Body of pancreas (tissue), 4 donors: ENCODE results near the gene COPG1. TPM values are rescaled to one million over a fixed set of nuclear protein-coding genes. Genes with fewer than 3 reads are reported as not detected.

Experiments used
- ATAC-seq: fragments of 150-250 bp; one replicate; pipeline ENCODE4 v1.9.1; 2016
- DNase-seq, 4 donors: peaks; one replicate each; pipeline ENCODE4 v3.0.0-alpha.2; 2019
- H3K27ac ChIP-seq, 4 donors: fragments of 200-600 bp; sonication (generic); 1 replicate in 3 of 4; 2 replicates in 1 of 4; pipeline versions ENCODE4 v1.5.1 to v1.6.1; 2016 to 2019; ENCODE audit warnings: mild to moderate bottlenecking in 1 of 4, mixed read lengths in 1 of 4, moderate library complexity in 1 of 4
- H3K27me3 ChIP-seq, 2 donors: fragments of 200-600 bp; sonication (generic); one replicate each; pipeline ENCODE4 v1.6.0; 2016; ENCODE audit warnings: mild to moderate bottlenecking in 1 of 2
- H3K36me3 ChIP-seq, 2 donors: fragments of 200-600 bp; sonication (generic); replicated peaks in 1 of 2; 2 replicates each; pipeline ENCODE4 v1.5.1; 2016; ENCODE audit warnings: low read depth in 2 of 2; ENCODE audit not compliant: insufficient read depth in 1 of 2
- H3K4me1 ChIP-seq: fragments of 200-600 bp; sonication (generic); one replicate; pipeline ENCODE4 v1.6.0; 2016
- H3K4me3 ChIP-seq, 2 donors: fragments of 200-600 bp; sonication (generic); 1 replicate in 1 of 2; 2 replicates in 1 of 2; pipeline ENCODE4 v1.5.1; 2016 to 2019
- H3K9me3 ChIP-seq, 3 donors: fragments of 200-600 bp; sonication (generic); 1 replicate in 2 of 3; 2 replicates in 1 of 3; pipeline ENCODE4 v1.5.1; 2016
- CTCF ChIP-seq, 7 experiments: fragments of 450-650 bp in 4 of 7; fragments of 200-600 bp in 3 of 7; sonication (generic) in 3 of 7; IDR thresholded peaks; one replicate each; pipeline ENCODE4 v1.5.1; 2016 to 2019; ENCODE audit warnings: antibody characterized with exemption in 7 of 7
- POLR2A ChIP-seq, 3 donors: fragments of 450-650 bp; IDR thresholded peaks; one replicate each; pipeline ENCODE4 v1.6.1; 2016; ENCODE audit warnings: antibody characterized with exemption in 3 of 3, mild to moderate bottlenecking in 2 of 3
- WGBS, 2 donors: methylation state at CpG; one replicate each; pipeline ENCODE4 v1.1.5; 2017; 5-methylcytosine and 5-hydroxymethylcytosine counted together
- intact Hi-C: fragments of 100-400 bp; cut with DNase I; formaldehyde crosslinking; loops from one replicate; pipeline ENCODE4 v1.15.1; 2023
- total RNA-seq, 2 donors: library from RNA; depleted of rRNA; stranded (reverse); fragments of >200 nt; gene quantifications; one replicate each; pipeline ENCODE4 v1.1.0, GENCODE V29; 2016

COPG1 gene
- total RNA-seq, 2 donors from 2014 or later, result 62.6 to 75.0 TPM

- Histone ChIP-seq H3K4me3 (no peak overlapping the region), H3K36me3 (no peaks in the 10 kb centered on the region), H3K9me3 (no peaks in the 10 kb centered on the region), H3K27ac (peak overlapping the region in 3 of 4 donors; percentile 13 to 86 (median 85)), H3K4me1 (peaks cover 28% of the 10 kb centered on the region), H3K27me3 (no peaks in the 10 kb centered on the region)
- DNase-seq, result peak in 1 of 4 donors; percentile 24
- no peak for ATAC-seq
- intact Hi-C loops, result no loop called here
- TF ChIP-seq POLR2A (IDR thresholded peaks at IDR 0.05) (peak in 2 of 3 donors; percentile 28 to 53), CTCF (IDR thresholded peaks at IDR 0.05) (no peak)
Observed at GRCh38 chr3:129313415-129313664, 63.9 kb downstream of the COPG1 start.

- H3K36me3 ChIP-seq, result no peaks in the 10 kb centered on the region
- DNase-seq (peak; percentile 31 to 37 (median 35)), ATAC-seq (no peak)
- H3K4me1 ChIP-seq, result peaks cover 28% of the 10 kb centered on the region
- 45 to 52% methylated on average over 7 of the region's 7 CpGs for WGBS, 2 donors
- H3K4me3 ChIP-seq, result peak overlapping the region in 1 of 2 donors; percentile 82
- no peaks in the 10 kb centered on the region for H3K27me3 ChIP-seq
- intact Hi-C loops, result no loop called here
- TF ChIP-seq CTCF (IDR thresholded peaks at IDR 0.05), result no peak
- peak in 2 of 3 donors; percentile 27 to 32 for TF ChIP-seq POLR2A (IDR thresholded peaks at IDR 0.05)
- H3K9me3 ChIP-seq, result no peaks in the 10 kb centered on the region
- H3K27ac ChIP-seq, result peak overlapping the region; percentile 13 to 86 (median 80)
Observed at GRCh38 chr3:129313665-129314385, 64.4 kb downstream of the COPG1 start.

DNA sequence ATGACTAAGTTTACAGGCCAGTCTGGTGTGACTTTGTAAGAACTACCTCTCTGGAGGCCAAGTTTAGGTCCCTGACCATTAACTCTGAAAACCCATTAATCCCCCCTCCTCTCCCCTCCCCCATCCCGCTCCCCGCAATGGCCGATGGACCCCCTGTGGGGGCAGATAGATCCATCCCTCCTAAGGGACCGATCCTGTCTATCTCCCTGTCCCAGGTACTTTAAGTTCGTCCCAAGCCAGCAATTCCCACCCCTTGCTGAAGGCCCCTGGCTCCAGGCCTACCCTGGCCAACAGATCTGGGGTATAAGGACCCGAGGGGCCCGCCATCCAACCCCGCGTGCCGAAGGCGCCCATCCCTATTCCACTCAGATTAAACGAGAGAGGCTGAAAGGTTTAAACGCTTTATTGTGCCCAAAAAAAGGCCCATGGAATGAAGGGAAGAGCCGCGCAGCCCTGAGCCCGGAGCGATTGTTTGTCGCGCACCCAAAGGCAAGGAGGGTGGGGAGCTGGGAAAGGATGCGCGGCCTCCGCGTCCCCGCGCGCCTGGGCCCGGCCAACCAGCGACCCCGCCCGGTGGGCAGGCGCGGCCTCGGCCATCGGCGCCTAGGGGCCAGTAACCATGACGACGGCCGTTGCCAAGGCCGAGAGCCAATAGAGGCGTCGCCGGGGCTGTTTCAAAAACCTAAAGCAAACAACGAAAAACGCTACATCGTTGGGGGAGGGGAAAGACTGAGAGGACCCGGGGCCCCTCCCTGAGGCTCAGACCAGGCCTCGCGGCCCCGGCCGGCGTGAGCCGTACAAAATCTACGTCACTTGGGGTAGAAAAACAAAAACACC is 65.2 kb downstream of the COPG1 start:
- Histone ChIP-seq H3K36me3 (no peaks in the 10 kb centered on the region), H3K4me1 (peaks cover 28% of the 10 kb centered on the region), H3K9me3 (no peaks in the 10 kb centered on the region), H3K27me3 (no peaks in the 10 kb centered on the region), H3K27ac (peak overlapping the region; percentile 37 to 86 (median 80)), H3K4me3 (peak overlapping the region; percentile 82 to 86)
- DNase-seq (peak; percentile 79 to 88 (median 85)), ATAC-seq (peak; percentile 47)
- TF ChIP-seq CTCF (IDR thresholded peaks at IDR 0.05), result peak in 1 of 7 experiments; percentile 25
- TF ChIP-seq POLR2A (IDR thresholded peaks at IDR 0.05), result peak in 1 of 3 donors; percentile 27
- intact Hi-C loops, result no loop called here
- WGBS, 2 donors, result 2 to 5% methylated on average over 43 to 53 of the region's 53 CpGs

- Histone ChIP-seq H3K36me3 (no peaks in the 10 kb centered on the region), H3K9me3 (no peaks in the 10 kb centered on the region), H3K4me3 (peak overlapping the region; percentile 82 to 86), H3K27ac (peak overlapping the region; percentile 37 to 86 (median 80)), H3K27me3 (no peaks in the 10 kb centered on the region), H3K4me1 (peaks cover 28% of the 10 kb centered on the region)
- intact Hi-C loops, result no loop called here
- ATAC-seq (peak; percentile 4), DNase-seq (peak; percentile 45 to 55 (median 46))
- WGBS, 2 donors, result 0% methylated on average over 12 to 77 of the region's 80 CpGs
- no peak for TF ChIP-seq CTCF (IDR thresholded peaks at IDR 0.05)
- peak in 1 of 3 donors; percentile 36 for TF ChIP-seq POLR2A (IDR thresholded peaks at IDR 0.05)
Observed at GRCh38 chr3:129315223-129315997, 66.0 kb downstream of the COPG1 start.
